Parathyroid adenoma (tissue), 2 donors: Measurements from ENCODE around the gene OR51E1.

Source experiments
- H2AFZ ChIP-seq: fragments of 300-600 bp; sonication (generic); one replicate; pipeline ENCODE4 v1.7.0; 2017; ENCODE audit warnings: antibody characterized with exemption, mild to moderate bottlenecking
- H3K27ac ChIP-seq: fragments of 300-600 bp; sonication (generic); one replicate; pipeline ENCODE4 v1.7.0; 2017
- H3K27me3 ChIP-seq: fragments of 300-600 bp; sonication (generic); one replicate; pipeline ENCODE4 v1.7.0; 2017; ENCODE audit warnings: low read length; ENCODE audit not compliant: control insufficient read depth, insufficient read depth
- H3K36me3 ChIP-seq: fragments of 300-600 bp; sonication (generic); one replicate; pipeline ENCODE4 v1.7.0; 2017; ENCODE audit warnings: low read length; ENCODE audit not compliant: control insufficient read depth, insufficient read depth
- H3K4me1 ChIP-seq: fragments of 300-600 bp; sonication (generic); one replicate; pipeline ENCODE4 v1.7.0; 2017; ENCODE audit warnings: control low read depth
- H3K4me2 ChIP-seq: fragments of 300-600 bp; sonication (generic); one replicate; pipeline ENCODE4 v1.7.0; 2017; ENCODE audit warnings: low read length
- H3K4me3 ChIP-seq: fragments of 300-600 bp; sonication (generic); one replicate; pipeline ENCODE4 v1.7.0; 2017; ENCODE audit warnings: low read depth, low read length
- H3K79me2 ChIP-seq: fragments of 300-600 bp; sonication (generic); one replicate; pipeline ENCODE4 v1.7.0; 2017; ENCODE audit warnings: control low read depth
- H3K9ac ChIP-seq: fragments of 300-600 bp; sonication (generic); one replicate; pipeline ENCODE4 v1.7.0; 2017; ENCODE audit warnings: mild to moderate bottlenecking
- H3K9me3 ChIP-seq: fragments of 300-600 bp; sonication (generic); one replicate; pipeline ENCODE4 v1.7.0; 2017; ENCODE audit warnings: low read length; ENCODE audit not compliant: control insufficient read depth
- TF ChIP-seq, protein P1 (sequence below): fragments of 300-600 bp; sonication (generic); IDR thresholded peaks from one replicate; pipeline ENCODE4 v1.7.0; 2017; ENCODE audit warnings: antibody characterized with exemption, mild to moderate bottlenecking
- donor health status: primary hyperparathyroidism.

The OR51E1 gene

DNA sequence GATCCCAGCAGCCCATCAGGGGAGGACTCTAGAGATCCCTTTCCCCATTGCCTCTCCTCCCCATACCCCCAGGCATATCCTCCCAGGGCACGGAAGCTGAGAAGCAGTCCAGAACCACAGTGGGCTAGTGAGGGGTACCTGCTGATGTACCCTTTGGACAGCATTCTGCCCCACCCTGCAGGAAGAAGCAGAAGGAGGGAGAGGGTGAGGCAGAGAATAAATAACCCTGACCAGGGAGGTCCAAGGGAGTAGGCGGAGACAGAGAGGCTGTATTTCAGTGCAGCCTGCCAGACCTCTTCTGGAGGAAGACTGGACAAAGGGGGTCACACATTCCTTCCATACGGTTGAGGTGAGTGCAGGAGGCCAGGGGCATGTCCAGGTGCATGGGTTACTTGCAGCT is at the start of gene OR51E1:
Gene OR51E1 (plus strand): TSS at position 301 of the 400 bp plus-strand sequence. CDS start 8,545 bp downstream, outside the sequence.
- Histone ChIP-seq H3K79me2 (no peaks in the 10 kb centered on the region), H3K4me2 (no peak within 1 kb of the TSS), H2AFZ (no peak within 1 kb of the TSS), H3K4me1 (no peaks in the 10 kb centered on the region), H3K9ac (no peak within 1 kb of the TSS), H3K27ac (no peak within 1 kb of the TSS), H3K36me3 (no peaks in the 10 kb centered on the region), H3K9me3 (no peaks in the 10 kb centered on the region), H3K27me3 (no peaks in the 10 kb centered on the region), H3K4me3 (no peak within 1 kb of the TSS)
- TF ChIP-seq, protein P1, sequence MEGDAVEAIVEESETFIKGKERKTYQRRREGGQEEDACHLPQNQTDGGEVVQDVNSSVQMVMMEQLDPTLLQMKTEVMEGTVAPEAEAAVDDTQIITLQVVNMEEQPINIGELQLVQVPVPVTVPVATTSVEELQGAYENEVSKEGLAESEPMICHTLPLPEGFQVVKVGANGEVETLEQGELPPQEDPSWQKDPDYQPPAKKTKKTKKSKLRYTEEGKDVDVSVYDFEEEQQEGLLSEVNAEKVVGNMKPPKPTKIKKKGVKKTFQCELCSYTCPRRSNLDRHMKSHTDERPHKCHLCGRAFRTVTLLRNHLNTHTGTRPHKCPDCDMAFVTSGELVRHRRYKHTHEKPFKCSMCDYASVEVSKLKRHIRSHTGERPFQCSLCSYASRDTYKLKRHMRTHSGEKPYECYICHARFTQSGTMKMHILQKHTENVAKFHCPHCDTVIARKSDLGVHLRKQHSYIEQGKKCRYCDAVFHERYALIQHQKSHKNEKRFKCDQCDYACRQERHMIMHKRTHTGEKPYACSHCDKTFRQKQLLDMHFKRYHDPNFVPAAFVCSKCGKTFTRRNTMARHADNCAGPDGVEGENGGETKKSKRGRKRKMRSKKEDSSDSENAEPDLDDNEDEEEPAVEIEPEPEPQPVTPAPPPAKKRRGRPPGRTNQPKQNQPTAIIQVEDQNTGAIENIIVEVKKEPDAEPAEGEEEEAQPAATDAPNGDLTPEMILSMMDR = no peak

DNA sequence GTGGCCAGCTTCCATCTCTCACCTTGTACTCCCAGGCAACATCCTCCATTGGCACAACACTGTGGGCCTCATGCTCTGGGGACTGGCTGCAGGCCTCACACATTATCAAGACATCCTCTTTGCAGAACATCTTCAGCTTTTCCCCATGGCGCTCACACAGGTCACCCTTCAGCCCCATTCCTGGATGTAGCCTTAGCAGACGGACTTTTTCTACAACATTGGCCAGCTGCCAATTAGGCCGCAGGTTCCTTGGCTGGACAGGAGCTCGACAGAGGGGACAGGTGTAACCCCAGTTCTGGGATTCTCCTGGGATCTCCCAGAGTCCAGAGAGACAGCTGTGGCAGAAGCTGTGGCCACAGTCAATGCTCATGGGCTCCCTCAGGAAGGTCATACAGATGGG is 38.7 kb upstream of the OR51E1 start:
- H3K4me3 ChIP-seq = no peak overlapping the region
- H3K36me3 ChIP-seq = no peaks in the 10 kb centered on the region
- peaks cover 10% of the 10 kb centered on the region for H3K4me1 ChIP-seq
- H3K79me2 ChIP-seq = no peaks in the 10 kb centered on the region
- TF ChIP-seq, protein P1 = no peak
- no peaks in the 10 kb centered on the region for H3K9me3 ChIP-seq
- H3K4me2 ChIP-seq = no peak overlapping the region
- H2AFZ ChIP-seq = no peak overlapping the region
- H3K27ac ChIP-seq = no peak overlapping the region
- no peaks in the 10 kb centered on the region for H3K27me3 ChIP-seq
- no peak overlapping the region for H3K9ac ChIP-seq

GRCh38 chr11:4606231-4607015 is 37.4 kb upstream of the OR51E1 start:
- Histone ChIP-seq H3K27me3 (no peaks in the 10 kb centered on the region), H3K9me3 (no peaks in the 10 kb centered on the region), H3K4me2 (peak overlapping the region; percentile 58), H3K27ac (no peak overlapping the region), H3K4me1 (peaks cover 10% of the 10 kb centered on the region), H2AFZ (no peak overlapping the region), H3K79me2 (no peaks in the 10 kb centered on the region), H3K9ac (no peak overlapping the region), H3K36me3 (no peaks in the 10 kb centered on the region), H3K4me3 (no peak overlapping the region)
- TF ChIP-seq, protein P1 = no peak

DNA sequence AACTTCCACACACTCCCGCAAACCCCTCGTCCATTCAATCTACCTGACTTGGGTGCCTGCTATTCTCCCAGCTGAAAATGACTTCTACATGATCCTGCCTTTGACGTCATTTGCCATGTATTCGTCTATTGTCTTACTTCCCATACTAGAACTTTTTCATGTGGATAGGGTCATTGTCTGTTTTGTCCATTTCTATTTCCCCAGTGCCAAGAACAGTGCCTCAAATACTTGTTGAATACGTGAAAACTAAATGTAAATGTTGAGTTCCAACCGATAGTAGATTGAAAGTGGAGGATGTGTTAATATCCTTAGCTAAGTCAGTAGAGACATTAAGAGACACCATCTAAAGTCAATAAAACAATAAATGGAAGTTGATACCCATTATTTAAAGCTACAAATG is 36.7 kb upstream of the OR51E1 start:
- Histone ChIP-seq H3K79me2 (no peaks in the 10 kb centered on the region), H3K27ac (no peak overlapping the region), H3K9ac (no peak overlapping the region), H3K9me3 (no peaks in the 10 kb centered on the region), H3K27me3 (no peaks in the 10 kb centered on the region), H3K4me2 (peak overlapping the region; percentile 58), H2AFZ (peak overlapping the region; percentile 95), H3K4me3 (peak overlapping the region; percentile 60), H3K36me3 (no peaks in the 10 kb centered on the region), H3K4me1 (peaks cover 10% of the 10 kb centered on the region)
- TF ChIP-seq, protein P1 = no peak
